Activated CD8-positive, alpha-beta memory T cell treated with anti-CD3 and anti-CD28 coated beads for 48 hours (primary cell): Measurements from ENCODE around the gene ESR2.
A peak's percentile ranks its signal among the peaks of the same experiment; 100 is the strongest.
"Not testable (repeated sequence)": the region's sequence is repeated elsewhere in the genome, so short reads cannot be mapped to it uniquely, and the experiment has no call there.

Experiments
- DNase-seq, 3 experiments: peaks; one replicate each; pipeline ENCODE4 v3.0.0-alpha.2; 2020; ENCODE audit warnings: low read depth in 2 of 3, low spot score in 2 of 3

The ESR2 gene

GRCh38 chr14:64293976-64294671, at the start of gene ESR2:
ESR2 (minus strand) TSS chr14:64294371; CDS start chr14:64282985, 11,386 bp downstream.
- peak in 2 of 3 experiments; percentile 1 to 19 for DNase-seq

- no peak for DNase-seq
These were observed 46.5 kb upstream of the ESR2 start for GRCh38 chr14:64340560-64341196.

- DNase-seq, result peak; percentile 64 to 82 (median 67)
These were observed 44.6 kb upstream of the ESR2 start for GRCh38 chr14:64338616-64339316.

GRCh38 chr14:64337888-64338615, 43.9 kb upstream of the ESR2 start:
- DNase-seq, result peak in 2 of 3 experiments; percentile 4 to 58

- DNase-seq, result no peak
These were observed 35.0 kb upstream of the ESR2 start for GRCh38 chr14:64329149-64329548.

GRCh38 chr14:64326502-64326901, 32.3 kb upstream of the ESR2 start:
- no peak for DNase-seq

- DNase-seq, result no peak
These were observed 30.7 kb upstream of the ESR2 start for GRCh38 chr14:64324895-64325294.

GRCh38 chr14:64324461-64324860, 30.3 kb upstream of the ESR2 start:
- no peak for DNase-seq

- DNase-seq, result not testable (repeated sequence)
These were observed 26.2 kb upstream of the ESR2 start for GRCh38 chr14:64320362-64320761.

GRCh38 chr14:64318695-64319094, 24.5 kb upstream of the ESR2 start:
- DNase-seq, result not testable (repeated sequence)

- no peak for DNase-seq
These were observed 9.3 kb upstream of the ESR2 start for GRCh38 chr14:64303471-64303917.

- no peak for DNase-seq
These were observed 4.6 kb upstream of the ESR2 start for GRCh38 chr14:64298773-64299172.

GRCh38 chr14:64296561-64296960, 2.4 kb upstream of the ESR2 start:
- no peak for DNase-seq

- peak; percentile 59 to 95 (median 90) for DNase-seq
These were observed 672 bp upstream of the ESR2 start for GRCh38 chr14:64294672-64295413.

GRCh38 chr14:64292197-64292596, 2.0 kb downstream of the ESR2 start:
- DNase-seq, result no peak

GRCh38 chr14:64289571-64289970, 4.6 kb downstream of the ESR2 start:
- no peak for DNase-seq

- no peak for DNase-seq
These were observed 12.4 kb downstream of the ESR2 start for GRCh38 chr14:64281805-64282204.

GRCh38 chr14:64279704-64280668, 14.2 kb downstream of the ESR2 start:
- DNase-seq, result no peak

GRCh38 chr14:64278458-64278857, 15.7 kb downstream of the ESR2 start:
- no peak for DNase-seq
